Activated CD4-positive, alpha-beta T cell treated with anti-CD3 and anti-CD28 coated beads, Interleukin-2, amount 10 ng/mL, durations not matched to agents 7 days and 5 days (primary cell): ENCODE measurements around the gene HRH1. TPM values are rescaled to one million over a fixed set of nuclear protein-coding genes. Genes with fewer than 3 reads are reported as not detected.

Source experiments
- CTCF ChIA-PET: fragments of 350-600 bp; sonication (Branson Sonifier 250); formaldehyde crosslinking; loops from one replicate; lab custom pipeline; 2021; ENCODE audit warnings: antibody characterized with exemption; lab: Charles Lee
- POLR2A ChIA-PET: fragments of 350-600 bp; sonication (Branson Sonifier 250); formaldehyde crosslinking; loops from one replicate; lab custom pipeline; 2021; ENCODE audit warnings: antibody characterized with exemption; lab: Charles Lee
- DNase-seq: peaks from one replicate; pipeline ENCODE4 v3.0.0-alpha.2; 2020
- H3K27ac Mint-ChIP-seq: one replicate; pipeline ENCODE4 v1.8.0; 2021; ENCODE audit warnings: mild to moderate bottlenecking, moderate library complexity, mixed read lengths
- H3K27me3 Mint-ChIP-seq: one replicate; pipeline ENCODE4 v1.8.0; 2021; ENCODE audit warnings: mixed read lengths
- H3K36me3 Mint-ChIP-seq: one replicate; pipeline ENCODE4 v1.8.0; 2021; ENCODE audit warnings: low read depth, mixed read lengths
- H3K4me1 Mint-ChIP-seq: one replicate; pipeline ENCODE4 v1.8.0; 2021; ENCODE audit warnings: mixed read lengths
- H3K4me3 Mint-ChIP-seq: one replicate; pipeline ENCODE4 v1.8.0; 2021; ENCODE audit warnings: mild to moderate bottlenecking, moderate library complexity, mixed read lengths
- H3K9me3 Mint-ChIP-seq: one replicate; pipeline ENCODE4 v1.8.0; 2021; ENCODE audit warnings: mixed read lengths
- total RNA-seq, 2 experiments: library from RNA; stranded (reverse); gene quantifications; one replicate each; pipeline ENCODE4 v1.2.3, GENCODE V29; 2021

The HRH1 gene
- total RNA-seq, 2 experiments from 2014 or later = 0.25 to 0.27 TPM

DNA sequence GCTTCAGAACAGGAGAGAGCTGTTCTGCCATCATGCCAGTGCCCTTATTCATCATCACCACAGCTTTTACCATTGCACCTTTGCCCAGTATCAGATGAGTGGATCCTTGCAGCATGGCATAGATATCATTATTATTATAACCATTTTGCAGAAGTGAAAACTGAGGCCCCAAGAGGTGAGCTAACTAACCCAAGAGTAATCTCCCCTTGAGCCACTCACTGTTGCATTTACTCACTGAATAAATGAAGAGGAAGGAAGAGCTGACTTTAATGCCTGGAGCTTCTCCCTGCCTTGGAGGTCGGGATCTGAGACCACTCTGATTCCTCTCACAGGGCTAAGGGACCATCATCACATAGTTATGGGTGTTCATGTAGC, 32.0 kb downstream of the HRH1 start:
- Mint-ChIP-seq H3K27me3 (peaks cover 15% of the 10 kb centered on the region), H3K4me3 (no peak overlapping the region), H3K27ac (no peak overlapping the region), H3K4me1 (no peaks in the 10 kb centered on the region), H3K36me3 (no peaks in the 10 kb centered on the region), H3K9me3 (no peaks in the 10 kb centered on the region)
- no peak for DNase-seq
- ChIA-PET CTCF (no interaction called here), POLR2A (no interaction called here)

DNA sequence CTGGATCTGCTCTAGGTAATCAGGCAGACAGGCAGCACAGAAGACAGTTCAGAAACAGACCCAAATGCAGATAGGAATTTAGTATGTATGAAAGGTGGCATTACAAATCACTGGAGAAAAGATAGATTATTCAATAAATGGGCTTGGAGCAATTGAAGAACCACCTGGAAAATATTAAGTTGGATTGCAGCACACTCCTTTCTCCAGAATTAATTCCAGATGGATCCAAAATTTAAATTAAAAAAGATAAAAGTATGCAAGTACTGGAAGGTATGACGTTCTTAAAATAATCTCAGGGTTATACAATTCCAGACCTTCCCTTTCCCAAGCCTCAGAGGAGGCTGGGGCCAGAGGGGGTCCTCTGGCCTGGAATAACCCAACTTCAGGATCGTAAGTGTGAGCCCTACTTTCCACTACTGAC, 32.5 kb downstream of the HRH1 start:
- Mint-ChIP-seq H3K4me1 (no peaks in the 10 kb centered on the region), H3K27me3 (peaks cover 15% of the 10 kb centered on the region), H3K9me3 (no peaks in the 10 kb centered on the region), H3K36me3 (no peaks in the 10 kb centered on the region), H3K27ac (no peak overlapping the region), H3K4me3 (no peak overlapping the region)
- ChIA-PET CTCF (no interaction called here), POLR2A (interaction anchor here (0.6 kb wide), 1 partner anchor 119 kb away, joined by 5 read pairs; no protein-coding TSS in a partner anchor)
- no peak for DNase-seq

DNA sequence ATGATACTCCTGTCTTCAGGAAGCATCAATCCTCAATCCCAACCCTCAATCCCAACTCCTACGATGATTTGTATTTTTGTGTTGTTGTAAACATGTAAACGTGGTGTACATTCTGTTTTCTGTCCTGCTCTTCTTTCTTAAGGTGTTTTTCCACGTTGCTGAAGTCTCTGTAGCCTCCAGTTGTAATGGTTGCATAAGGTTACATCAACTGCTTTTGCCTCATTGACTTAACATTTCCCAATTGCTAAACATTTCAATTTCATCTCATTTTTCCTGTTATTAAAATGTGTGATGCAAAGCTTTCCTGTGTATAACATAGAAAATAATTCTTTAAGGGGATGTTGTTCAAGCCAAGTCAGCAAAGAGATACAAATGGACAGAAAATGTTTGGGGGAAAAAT, 33.4 kb downstream of the HRH1 start:
- Mint-ChIP-seq H3K27ac (no peak overlapping the region), H3K27me3 (peaks cover 15% of the 10 kb centered on the region), H3K4me1 (no peaks in the 10 kb centered on the region), H3K36me3 (no peaks in the 10 kb centered on the region), H3K4me3 (no peak overlapping the region), H3K9me3 (no peaks in the 10 kb centered on the region)
- ChIA-PET POLR2A (no interaction called here), CTCF (no interaction called here)
- no peak for DNase-seq

DNA sequence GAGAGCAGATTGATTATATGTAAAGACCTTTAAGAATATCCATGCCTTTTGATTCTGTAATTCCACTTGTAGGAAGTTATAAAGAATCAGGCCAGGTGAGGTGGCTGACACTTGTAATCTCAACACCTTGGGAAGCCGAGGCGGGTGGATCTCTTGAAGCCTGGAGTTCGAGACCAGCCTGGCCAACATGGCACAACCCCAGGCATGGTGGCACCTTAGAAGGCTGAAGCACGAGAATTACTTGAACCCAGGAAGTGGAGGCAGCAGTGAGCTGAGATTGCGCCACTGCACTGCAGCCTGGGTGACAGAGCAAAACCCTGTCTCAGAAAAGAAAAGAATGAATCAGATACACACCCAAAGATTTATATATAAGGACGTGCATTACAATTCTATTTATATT, 33.9 kb downstream of the HRH1 start:
- DNase-seq = no peak
- Mint-ChIP-seq H3K27ac (no peak overlapping the region), H3K36me3 (no peaks in the 10 kb centered on the region), H3K4me3 (no peak overlapping the region), H3K27me3 (peaks cover 15% of the 10 kb centered on the region), H3K4me1 (no peaks in the 10 kb centered on the region), H3K9me3 (no peaks in the 10 kb centered on the region)
- POLR2A ChIA-PET = no interaction called here
- CTCF ChIA-PET = no interaction called here

DNA sequence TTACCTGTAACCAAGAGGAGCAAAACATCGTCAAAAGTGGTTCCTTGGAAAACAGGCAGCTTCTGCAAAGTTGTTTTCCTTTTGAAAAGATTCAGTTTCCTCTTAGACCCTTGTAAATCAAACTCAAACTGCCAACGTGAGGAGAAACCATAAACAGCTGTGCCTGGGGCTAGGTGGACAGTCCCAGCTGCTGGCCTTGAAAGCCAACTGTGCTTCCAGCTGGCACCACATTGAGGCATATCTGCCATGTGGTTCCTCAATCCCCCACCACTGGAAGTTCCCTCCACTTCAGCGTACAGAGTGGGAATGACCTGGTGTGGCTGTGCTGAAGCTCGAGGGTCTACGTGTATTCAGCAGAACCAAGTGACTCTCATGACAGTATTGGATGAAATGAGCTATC, 40.9 kb downstream of the HRH1 start:
- Mint-ChIP-seq H3K4me3 (no peak overlapping the region), H3K9me3 (no peaks in the 10 kb centered on the region), H3K27ac (no peak overlapping the region), H3K36me3 (no peaks in the 10 kb centered on the region), H3K27me3 (no peaks in the 10 kb centered on the region), H3K4me1 (peaks cover 24% of the 10 kb centered on the region)
- no peak for DNase-seq
- CTCF ChIA-PET = interaction anchor here (1.5 kb wide), 1 partner anchor 30 kb away, joined by 4 read pairs; no protein-coding TSS in a partner anchor
- POLR2A ChIA-PET = no interaction called here

DNA sequence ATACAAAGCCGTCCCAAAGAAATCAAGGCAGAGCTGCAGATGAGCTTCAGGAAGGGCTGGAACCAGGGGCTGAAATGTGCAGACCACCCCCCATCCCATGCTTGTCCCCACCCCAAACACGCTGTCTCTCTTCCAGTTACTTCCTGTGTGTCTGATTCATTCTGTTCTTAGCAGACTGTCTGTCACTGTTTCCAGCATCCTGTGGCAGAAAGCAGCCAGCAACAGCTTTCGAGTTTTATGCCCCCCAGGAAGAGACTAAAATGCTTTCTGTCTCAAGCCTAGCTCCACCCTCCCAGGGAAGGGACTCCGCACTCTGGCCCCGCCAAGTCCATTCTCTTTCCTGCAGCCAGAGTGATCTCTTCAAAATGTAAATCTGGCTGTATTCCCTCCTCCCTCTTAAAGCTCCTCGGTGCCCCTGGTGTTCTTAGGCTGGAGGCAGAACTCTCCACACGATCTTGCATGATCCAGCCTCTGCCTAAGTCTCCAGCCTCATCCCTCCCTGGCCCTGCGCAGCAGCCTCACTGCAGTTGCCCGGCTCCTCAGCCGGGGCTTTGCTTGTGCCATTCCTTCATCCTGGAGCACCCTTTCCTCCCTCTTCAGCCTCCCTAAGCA, 41.5 kb downstream of the HRH1 start:
- DNase-seq = peak; percentile 32
- CTCF ChIA-PET = interaction anchor here (1.0 to 1.5 kb wide), 2 partner anchors 30 to 101 kb away, joined by 3 to 4 read pairs; no protein-coding TSS in a partner anchor

DNA sequence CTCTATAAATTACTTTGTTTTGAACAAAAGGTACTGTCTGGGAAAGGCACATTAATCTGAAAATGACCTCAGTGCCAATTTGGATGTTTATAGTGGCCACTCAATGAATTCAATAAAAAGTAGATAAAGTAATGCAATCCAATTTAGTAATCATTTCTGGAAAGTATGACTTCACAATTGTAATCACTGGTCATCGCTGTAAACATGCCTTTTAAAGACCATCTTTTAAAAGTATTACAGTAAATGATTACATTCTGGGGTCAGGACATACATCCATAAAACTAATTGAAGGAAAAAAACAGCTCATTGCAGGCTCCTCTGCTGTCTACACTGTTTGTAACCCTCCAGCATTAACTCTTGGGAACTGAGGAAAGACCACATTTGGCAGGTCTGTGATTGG, 43.2 kb downstream of the HRH1 start:
- no peak for DNase-seq
- peaks cover 24% of the 10 kb centered on the region for H3K4me1 Mint-ChIP-seq
- ChIA-PET POLR2A (no interaction called here), CTCF (interaction anchor here (0.8 to 0.9 kb wide), 2 partner anchors 40 to 115 kb away, joined by 3 read pairs; no protein-coding TSS in a partner anchor)
- no peak overlapping the region for H3K4me3 Mint-ChIP-seq
- no peaks in the 10 kb centered on the region for H3K36me3 Mint-ChIP-seq
- peaks cover 7% of the 10 kb centered on the region for H3K27me3 Mint-ChIP-seq
- H3K9me3 Mint-ChIP-seq = no peaks in the 10 kb centered on the region
- H3K27ac Mint-ChIP-seq = no peak overlapping the region

More for the DNA sequence above, 41.5 kb downstream of the HRH1 start:
- POLR2A ChIA-PET = interaction anchor here (0.5 kb wide), 1 partner anchor 129 kb away, joined by 3 read pairs; no protein-coding TSS in a partner anchor
- no peaks in the 10 kb centered on the region for H3K36me3 Mint-ChIP-seq
- H3K27ac Mint-ChIP-seq = peak overlapping the region; percentile 84
- peaks cover 24% of the 10 kb centered on the region for H3K4me1 Mint-ChIP-seq
- H3K4me3 Mint-ChIP-seq = no peak overlapping the region
- H3K9me3 Mint-ChIP-seq = no peaks in the 10 kb centered on the region
- no peaks in the 10 kb centered on the region for H3K27me3 Mint-ChIP-seq

DNA sequence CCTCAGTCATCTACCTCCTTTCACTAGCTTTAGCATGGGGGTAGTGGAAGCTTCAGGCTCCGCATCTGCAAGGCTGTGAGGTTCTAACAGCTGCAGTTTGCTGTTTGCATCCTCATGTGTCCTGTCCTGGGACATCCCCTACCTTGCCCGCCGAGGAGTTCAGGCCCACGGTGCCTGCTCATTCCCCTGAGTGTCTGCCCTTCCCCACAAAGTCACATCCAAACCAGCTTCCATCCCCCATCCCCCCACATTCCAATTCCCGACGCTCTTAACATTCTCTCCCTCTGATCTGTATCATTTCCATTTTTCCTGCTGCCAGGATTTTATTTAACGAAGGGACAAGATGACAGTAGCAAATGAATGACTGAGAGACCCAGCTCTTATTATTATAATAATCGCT, 43.8 kb downstream of the HRH1 start:
- Mint-ChIP-seq H3K4me1 (peaks cover 24% of the 10 kb centered on the region), H3K4me3 (no peak overlapping the region), H3K27ac (no peak overlapping the region), H3K9me3 (no peaks in the 10 kb centered on the region), H3K27me3 (peaks cover 12% of the 10 kb centered on the region), H3K36me3 (no peaks in the 10 kb centered on the region)
- ChIA-PET POLR2A (no interaction called here), CTCF (interaction anchor here (0.9 kb wide), 2 partner anchors 33 to 40 kb away, joined by 3 read pairs; no protein-coding TSS in a partner anchor)
- no peak for DNase-seq

DNA sequence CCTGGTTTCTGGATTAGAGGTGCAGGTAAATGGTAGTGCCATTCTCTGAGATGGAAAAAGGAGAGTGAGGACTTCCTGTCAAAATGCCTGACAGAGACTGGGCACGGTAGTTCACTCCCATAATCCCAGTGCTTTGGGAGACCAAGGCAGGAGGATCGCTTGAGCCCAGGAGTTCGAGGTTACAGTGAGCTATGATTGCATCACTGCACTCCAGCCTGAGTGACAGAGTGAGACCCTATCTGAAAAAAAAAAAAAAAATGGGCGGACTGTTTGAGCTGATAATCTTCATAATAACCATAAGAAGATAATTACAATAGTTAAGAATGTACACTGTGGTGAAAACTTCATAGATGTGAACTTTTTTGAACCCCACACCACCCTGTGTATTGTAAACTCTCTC, 44.2 kb downstream of the HRH1 start:
- no peaks in the 10 kb centered on the region for H3K9me3 Mint-ChIP-seq
- H3K4me1 Mint-ChIP-seq = peaks cover 24% of the 10 kb centered on the region
- ChIA-PET CTCF (interaction anchor here (0.9 kb wide), 1 partner anchor 33 kb away, joined by 3 read pairs; no protein-coding TSS in a partner anchor), POLR2A (no interaction called here)
- H3K36me3 Mint-ChIP-seq = no peaks in the 10 kb centered on the region
- no peak overlapping the region for H3K4me3 Mint-ChIP-seq
- no peak for DNase-seq
- H3K27ac Mint-ChIP-seq = no peak overlapping the region
- H3K27me3 Mint-ChIP-seq = peaks cover 14% of the 10 kb centered on the region

DNA sequence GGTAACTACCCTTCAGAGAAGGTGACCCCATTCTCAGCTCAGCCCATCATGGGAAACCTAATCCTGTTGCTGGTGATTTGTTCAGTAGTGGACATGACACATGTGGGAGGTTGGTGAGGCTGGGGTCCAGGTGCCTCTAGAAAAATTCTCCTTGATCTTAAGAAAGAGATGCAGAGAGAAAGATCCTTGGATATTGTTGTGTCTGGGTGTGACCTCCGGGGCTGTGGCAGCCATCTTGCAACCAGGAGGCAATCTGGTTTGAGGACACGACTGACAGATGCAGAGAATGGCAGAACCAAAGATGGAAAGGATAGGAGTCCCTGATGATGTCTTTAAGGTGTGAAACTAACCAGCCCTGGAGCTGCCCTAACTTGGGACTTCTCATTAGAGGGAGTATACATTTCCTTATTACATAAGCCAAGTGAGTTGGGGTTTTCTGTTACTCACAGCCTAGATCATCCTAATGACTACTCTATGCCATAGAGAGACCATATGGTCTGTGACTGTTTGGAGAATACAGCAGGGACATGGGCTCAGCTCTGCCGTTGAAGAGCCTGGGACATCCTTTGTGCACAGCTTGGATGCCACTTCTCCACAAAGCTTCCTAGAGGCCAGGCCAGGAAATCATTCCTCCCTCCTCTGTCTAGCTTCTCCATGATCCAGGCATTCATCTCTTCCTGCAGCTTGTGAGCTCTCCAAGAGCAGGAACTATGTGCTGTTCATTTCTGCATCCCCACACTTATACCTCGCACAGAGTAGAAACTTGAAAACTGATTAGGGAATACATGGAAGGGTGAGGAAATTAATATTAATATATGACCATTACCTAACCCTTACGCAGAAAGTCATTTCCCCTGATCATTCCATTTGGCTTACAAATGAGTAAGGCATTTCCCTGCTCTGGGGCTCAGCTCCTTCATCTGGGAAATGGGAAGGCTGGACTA, 45.9 kb downstream of the HRH1 start:
- ChIA-PET CTCF (interaction anchor here (0.6 kb wide), 1 partner anchor 1340 kb away, joined by 3 read pairs; no protein-coding TSS in a partner anchor), POLR2A (no interaction called here)
- H3K36me3 Mint-ChIP-seq = no peaks in the 10 kb centered on the region
- no peak for DNase-seq
- H3K27ac Mint-ChIP-seq = no peak overlapping the region
- H3K4me3 Mint-ChIP-seq = no peak overlapping the region
- H3K9me3 Mint-ChIP-seq = no peaks in the 10 kb centered on the region
- H3K4me1 Mint-ChIP-seq = peaks cover 20% of the 10 kb centered on the region
- H3K27me3 Mint-ChIP-seq = peaks cover 18% of the 10 kb centered on the region

DNA sequence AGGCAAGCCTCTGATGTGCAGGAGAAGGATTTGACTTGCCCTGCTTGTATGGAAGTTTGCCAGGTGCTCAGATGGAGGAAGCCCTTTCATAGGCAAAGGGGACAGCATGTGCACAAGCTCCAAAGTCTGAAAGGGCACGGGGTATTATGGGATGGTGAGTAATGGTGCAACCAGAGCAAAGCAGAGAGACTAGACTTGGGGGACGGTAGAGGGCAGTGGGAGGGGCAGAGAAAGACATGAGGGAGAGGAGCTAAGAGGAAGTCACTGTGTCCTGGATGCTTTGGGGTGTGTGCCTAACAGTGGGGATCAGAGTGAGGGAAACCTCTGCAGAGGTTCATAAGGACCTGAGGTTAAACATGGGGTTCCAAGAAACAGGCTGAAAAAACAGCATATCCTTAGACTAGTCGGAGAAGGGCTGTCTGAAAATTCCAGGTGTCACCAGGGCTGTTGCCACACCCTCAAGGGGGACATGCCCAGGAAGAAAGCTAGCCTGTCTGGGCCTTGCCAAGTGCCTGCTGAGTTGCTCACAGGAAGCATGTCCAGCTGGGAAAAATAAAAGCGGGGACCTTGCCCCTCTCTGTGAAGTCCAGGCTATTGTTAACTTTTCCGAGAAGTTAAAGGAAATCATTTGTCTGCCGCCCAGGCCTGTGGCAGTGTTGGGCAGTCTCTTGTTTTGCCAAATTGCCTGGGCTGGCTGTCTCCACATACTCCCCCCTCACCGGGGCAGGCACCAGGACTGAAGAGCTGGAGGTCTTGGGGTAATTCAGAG, 47.1 kb downstream of the HRH1 start:
- ChIA-PET CTCF (no interaction called here), POLR2A (interaction anchor here (1.1 kb wide), 1 partner anchor 90 kb away, joined by 4 read pairs; no protein-coding TSS in a partner anchor)
- Mint-ChIP-seq H3K4me1 (peaks cover 8% of the 10 kb centered on the region), H3K4me3 (no peak overlapping the region), H3K9me3 (no peaks in the 10 kb centered on the region), H3K27ac (no peak overlapping the region), H3K36me3 (no peaks in the 10 kb centered on the region), H3K27me3 (peaks cover 18% of the 10 kb centered on the region)
- DNase-seq = no peak

DNA sequence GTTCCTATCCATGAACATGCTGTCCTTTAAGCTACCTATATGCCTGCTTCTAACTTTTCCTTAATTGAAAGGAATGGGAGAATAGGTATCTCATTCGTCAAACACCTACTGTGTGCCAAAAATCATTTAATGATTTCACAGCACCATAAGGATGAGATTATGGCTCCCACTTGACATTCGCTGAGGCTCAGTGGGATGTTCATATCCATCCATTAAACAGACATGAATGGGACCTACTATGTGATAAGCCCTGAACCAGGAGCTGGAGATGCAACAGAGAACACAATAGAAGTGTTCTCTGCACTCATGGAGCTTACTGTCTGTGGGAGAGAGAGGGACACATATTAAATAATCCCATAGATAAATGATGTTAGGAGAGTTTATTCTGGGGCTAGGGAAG, 49.7 kb downstream of the HRH1 start:
- CTCF ChIA-PET = interaction anchor here (1.4 kb wide), 1 partner anchor 40 kb away, joined by 3 read pairs; no protein-coding TSS in a partner anchor

More for the DNA sequence above, 49.7 kb downstream of the HRH1 start:
- no peaks in the 10 kb centered on the region for H3K36me3 Mint-ChIP-seq
- H3K27ac Mint-ChIP-seq = no peak overlapping the region
- H3K4me1 Mint-ChIP-seq = peaks cover 7% of the 10 kb centered on the region
- no peak overlapping the region for H3K4me3 Mint-ChIP-seq
- POLR2A ChIA-PET = no interaction called here
- DNase-seq = no peak
- H3K9me3 Mint-ChIP-seq = no peaks in the 10 kb centered on the region
- H3K27me3 Mint-ChIP-seq = peaks cover 18% of the 10 kb centered on the region
